C4-2B (cell line): Measurements from ENCODE around the gene ARHGAP26.

Source experiments
- CTCF ChIP-seq: fragments of 450-650 bp; conservative IDR thresholded peaks from 2 replicates; pipeline ENCODE4 v1.5.1; 2017; ENCODE audit warnings: mild to moderate bottlenecking
- ZFX ChIP-seq: fragments of 450-650 bp; IDR thresholded peaks from 2 replicates; pipeline ENCODE4 v1.6.1; 2017

GRCh38 chr5:142815469-142815868, 45.3 kb downstream of the ARHGAP26 start:
- TF ChIP-seq CTCF (no peak), ZFX (no peak)
